CD4-positive, alpha-beta T cell treated with Interleukin-17A for 4 hours (primary cell): ENCODE data around the gene PPP1CA.

ENCODE experiments used
- DNase-seq: peaks from one replicate; pipeline ENCODE4 v3.0.0-alpha.2; 2020; ENCODE audit warnings: mixed read lengths

Gene PPP1CA

DNA sequence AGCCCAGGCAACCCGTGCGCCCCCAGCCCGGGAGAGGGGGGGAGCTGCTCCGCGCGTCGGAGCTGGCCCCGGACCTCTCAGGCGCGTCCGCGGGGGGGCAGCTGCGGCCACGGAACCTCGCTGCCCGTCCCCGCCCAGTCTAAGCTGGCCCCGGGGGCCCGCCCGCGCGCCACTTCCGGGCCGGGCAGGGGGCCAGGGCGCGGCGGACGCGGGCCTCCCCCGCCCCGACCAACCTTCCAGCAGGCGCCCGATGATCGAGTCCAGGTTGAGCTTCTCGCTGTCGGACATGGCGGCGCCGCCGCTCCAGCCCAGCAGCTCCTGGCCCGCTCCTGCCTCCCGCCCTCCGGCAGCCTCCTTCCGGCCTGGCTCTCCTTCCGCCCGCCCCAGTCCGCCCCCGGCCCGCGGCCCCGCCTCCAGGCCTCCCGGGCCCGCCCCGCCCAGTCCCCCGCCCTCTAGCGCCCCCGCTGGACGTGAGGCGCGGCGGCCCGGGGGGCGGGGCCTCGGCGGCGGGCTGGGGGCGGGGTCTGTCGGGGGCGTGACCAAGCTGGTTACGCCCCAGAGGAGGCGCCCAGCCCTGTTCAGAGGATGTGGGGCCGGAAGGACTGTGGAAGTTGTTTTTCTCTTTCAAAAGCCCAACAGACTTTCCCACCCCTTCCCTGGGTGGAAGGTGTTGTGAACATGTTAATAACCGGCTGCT is at the start of gene PPP1CA:
Gene PPP1CA, minus strand, starts transcription at position 364 of the 697 bp plus-strand sequence. Its CDS starts 76 bp downstream, at position 288.
- DNase-seq: peak; percentile 94

DNA sequence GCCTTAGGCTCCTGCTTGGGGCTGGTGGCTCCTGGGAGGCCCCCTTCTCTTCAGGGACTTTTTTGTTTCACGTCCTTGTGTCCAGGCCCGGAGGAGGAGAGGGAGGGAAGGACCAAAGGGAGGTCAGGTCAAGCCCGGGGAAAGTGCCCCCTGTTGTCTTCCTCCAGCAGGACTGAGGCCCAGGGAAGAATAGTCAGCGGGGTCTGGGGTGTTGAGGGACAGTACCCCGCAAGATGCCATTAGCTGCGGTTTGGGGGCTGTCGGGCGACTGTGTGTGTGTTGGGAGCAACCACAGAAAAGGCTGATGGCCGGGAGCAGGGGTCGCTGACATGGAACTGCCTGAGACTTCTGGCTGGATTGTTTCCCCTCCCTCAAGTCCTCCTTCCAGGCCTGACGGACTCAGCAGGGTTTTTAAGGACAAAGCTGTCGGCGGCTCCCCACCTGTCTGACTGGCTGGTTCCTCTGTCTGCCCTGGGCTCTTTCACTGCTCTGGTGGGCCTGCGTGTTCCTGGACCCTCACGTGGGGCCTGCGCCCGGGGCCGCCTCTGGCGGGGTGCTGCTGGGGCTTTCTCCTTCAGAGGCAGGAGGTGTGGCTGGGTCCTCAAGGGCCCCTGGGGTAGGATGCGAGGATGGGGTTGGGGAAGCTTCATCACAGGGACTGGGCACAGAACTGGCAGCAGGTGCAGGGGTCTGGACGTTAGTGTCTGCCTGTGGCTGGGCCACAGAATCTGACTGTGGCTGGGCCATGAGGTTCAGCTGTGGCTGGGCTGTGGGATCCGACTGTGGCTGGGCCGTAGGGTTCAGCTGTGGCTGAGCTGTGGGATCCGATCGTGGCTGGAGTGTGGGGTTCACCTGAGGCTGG is 49.4 kb upstream of the PPP1CA start:
- DNase-seq: no peak

DNA sequence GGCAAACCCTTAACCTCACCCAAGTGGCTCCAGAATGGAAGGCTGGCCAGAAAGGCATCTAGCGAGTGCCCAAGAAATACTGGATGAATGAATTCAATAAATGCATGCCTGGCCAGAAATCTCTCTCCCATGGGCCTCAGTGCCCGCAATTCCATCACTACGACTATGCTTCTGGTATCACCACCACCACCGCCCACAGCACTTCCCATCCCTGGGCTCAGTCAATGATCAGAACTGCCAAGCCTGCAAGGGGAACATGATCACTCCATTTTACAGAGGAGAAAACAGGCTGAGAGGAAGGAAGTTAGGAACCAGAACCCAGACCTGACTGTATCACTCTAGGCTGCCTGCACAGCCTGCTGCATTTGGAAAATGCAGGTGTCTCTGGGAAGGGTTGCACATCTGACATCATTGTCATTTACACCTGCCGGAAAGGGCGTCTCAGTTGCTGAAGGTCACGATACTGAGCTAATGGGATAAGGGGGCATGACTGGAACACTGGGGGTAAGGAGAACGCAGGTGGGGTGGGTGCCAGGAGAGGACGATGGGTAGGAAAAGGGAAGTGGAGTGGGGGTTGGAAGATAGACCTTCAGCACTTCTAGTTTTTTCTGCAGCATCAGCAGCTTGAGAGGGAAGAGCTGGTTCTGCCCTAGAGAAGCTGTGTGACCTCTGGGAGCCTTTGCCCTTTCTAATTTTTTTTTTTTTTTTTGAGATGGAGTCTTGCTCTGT is 47.6 kb upstream of the PPP1CA start:
- DNase-seq: no peak

DNA sequence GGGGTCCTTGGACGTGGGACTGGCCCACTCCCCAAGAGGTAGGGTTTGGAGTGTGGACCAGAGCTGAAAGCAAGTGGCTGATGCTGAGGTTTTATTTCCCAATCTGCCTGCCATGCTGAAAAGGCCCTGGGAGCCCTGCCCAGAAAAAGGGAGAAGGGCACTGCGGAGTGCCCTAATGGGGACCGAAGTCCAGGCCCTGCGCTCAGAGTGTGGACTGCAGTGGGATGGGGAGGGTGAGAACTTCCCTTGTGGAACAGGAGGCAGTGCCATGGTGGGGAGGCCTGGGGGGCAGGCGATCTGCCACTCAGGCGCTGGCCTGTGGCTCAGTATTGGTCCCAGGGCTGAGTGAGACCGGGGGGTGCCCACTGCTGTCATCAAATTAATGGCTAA is 46.6 kb upstream of the PPP1CA start:
- DNase-seq: no peak

GRCh38 chr11:67445515-67445914 is 43.9 kb upstream of the PPP1CA start:
- DNase-seq: no peak

- peak; percentile 15 for DNase-seq
These were observed 41.1 kb upstream of the PPP1CA start for GRCh38 chr11:67442504-67443404.

GRCh38 chr11:67441731-67442351 is 40.2 kb upstream of the PPP1CA start:
- DNase-seq: peak; percentile 32

GRCh38 chr11:67441098-67441563 is 39.5 kb upstream of the PPP1CA start:
- DNase-seq: peak; percentile 22

- DNase-seq: peak; percentile 48
These were observed 38.8 kb upstream of the PPP1CA start for GRCh38 chr11:67440229-67441097.

DNA sequence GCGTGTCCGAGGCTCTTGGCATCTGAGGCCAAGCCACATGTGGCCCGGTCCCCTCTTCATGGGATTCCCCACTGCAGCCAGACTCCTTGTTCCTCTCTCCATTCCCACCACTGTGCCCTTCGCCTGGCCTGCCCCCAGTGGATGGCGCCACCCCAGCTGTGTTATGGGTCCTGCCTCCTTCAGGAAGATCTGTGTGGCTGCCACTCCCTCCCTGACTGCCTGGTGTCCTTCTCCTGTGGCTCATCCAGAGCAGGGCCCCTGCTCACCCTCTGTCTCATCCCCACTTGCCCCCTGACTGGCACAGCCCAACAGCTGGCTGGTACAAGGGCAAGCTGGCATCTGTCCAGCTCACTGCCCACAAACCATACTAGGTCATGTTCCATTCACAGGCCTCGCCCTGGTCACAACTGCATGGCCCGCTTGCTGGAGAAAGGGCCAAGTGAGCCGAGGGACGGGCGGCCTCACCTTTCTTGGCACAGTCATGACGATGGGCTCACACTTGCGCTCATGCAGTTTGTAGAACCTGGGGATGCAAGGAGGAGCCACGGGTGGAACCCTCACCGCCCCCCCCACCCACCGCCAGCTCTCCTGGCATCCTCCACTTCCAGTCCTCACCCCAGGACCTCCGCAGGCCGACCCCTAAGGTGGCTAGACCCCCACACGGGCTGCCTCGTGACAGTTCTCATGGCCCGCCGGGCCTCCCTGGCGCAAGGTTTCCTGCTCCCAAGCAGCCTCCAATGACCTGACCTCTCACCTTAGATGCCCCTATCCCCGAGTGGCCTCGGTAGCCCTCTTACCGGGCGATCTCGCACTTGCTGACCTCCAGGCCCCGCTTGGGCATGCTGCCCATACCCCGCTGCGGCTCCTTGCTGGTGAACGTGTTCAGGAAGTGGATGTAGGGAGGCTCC is 37.9 kb upstream of the PPP1CA start:
- peak; percentile 47 for DNase-seq

- peak; percentile 86 for DNase-seq
These were observed 36.7 kb upstream of the PPP1CA start for GRCh38 chr11:67438158-67438902.

DNA sequence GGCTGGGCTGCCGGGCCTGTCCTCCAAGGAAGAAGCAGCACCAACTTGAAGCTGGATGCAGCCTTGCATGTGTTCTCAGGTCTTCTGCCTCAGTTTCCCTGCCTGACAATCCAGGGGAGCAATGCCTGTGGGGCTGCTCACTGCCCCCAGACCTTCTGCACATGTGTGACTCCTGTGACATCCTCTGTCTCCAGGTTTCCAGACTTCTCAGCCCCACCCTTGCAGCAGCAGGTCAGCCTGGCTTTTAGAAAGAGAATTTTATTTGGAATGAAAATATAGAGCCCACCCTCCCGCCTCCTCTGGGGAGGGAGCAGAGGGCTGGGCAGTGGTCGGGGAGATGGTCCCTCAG is 36.1 kb upstream of the PPP1CA start:
- DNase-seq: no peak

GRCh38 chr11:67437082-67437808 is 35.6 kb upstream of the PPP1CA start, which contains the start of gene PTPRCAP:
PTPRCAP (minus strand) TSS chr11:67437682; CDS start chr11:67437619, 63 bp downstream.
- peak; percentile 91 for DNase-seq

DNA sequence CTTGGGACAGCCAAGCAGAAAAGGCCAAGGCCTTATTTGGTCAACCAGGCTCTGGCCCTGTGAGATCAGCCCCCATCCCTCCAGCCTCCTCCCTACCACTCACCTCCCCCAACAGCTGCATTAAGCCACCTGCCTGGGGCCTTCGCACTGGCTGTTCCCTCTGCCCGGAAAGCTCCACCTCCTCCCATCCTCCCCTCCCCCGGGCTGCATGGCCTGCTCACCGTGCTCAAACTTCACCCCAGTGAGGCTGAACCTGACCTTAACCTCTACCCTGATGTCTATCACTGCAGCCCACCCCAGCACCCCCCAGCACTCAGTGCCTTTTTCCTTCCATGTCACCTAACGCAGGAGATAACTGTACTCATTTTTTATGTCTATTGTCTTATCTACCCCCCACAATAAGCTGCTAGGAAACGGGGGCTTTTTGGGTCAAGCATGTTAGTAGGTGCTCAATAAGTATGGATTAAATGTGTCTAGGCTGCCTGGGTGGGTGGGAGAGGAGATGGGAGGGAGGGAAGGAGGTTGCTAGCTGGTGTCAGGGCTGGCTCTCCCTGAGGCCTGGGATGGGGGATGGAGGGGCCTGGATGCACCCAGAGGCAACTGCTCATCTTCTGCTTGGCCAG is 34.9 kb upstream of the PPP1CA start:
- peak; percentile 81 for DNase-seq

- DNase-seq: no peak
These were observed 34.2 kb upstream of the PPP1CA start for GRCh38 chr11:67435727-67436458.

- peak; percentile 36 for DNase-seq
These were observed 33.5 kb upstream of the PPP1CA start for GRCh38 chr11:67435031-67435726.
